GM23248 (cell line): ENCODE results near the gene NANP. TPM values are rescaled to one million over a fixed set of nuclear protein-coding genes. Genes with fewer than 3 reads are reported as not detected.

ENCODE experiments used
- DNase-seq: peaks from one replicate; pipeline ENCODE4 v3.0.0-alpha.2; 2015
- H2AFZ ChIP-seq: fragments of 200-600 bp; sonication (generic); 2 replicates; pipeline ENCODE4 v1.6.1; 2016; ENCODE audit warnings: antibody characterized with exemption
- H3F3A ChIP-seq: fragments of 200-600 bp; sonication (generic); 2 replicates; pipeline ENCODE4 v1.6.1; 2016; ENCODE audit warnings: mild to moderate bottlenecking, antibody characterized with exemption, mixed run types; ENCODE audit not compliant: insufficient read depth
- H3K27ac ChIP-seq: fragments of 200-600 bp; sonication (generic); 2 replicates; pipeline ENCODE4 v1.5.1; 2016; ENCODE audit warnings: mild to moderate bottlenecking
- H3K27me3 ChIP-seq: fragments of 200-600 bp; sonication (generic); replicated peaks from 2 replicates; pipeline ENCODE4 v1.6.1; 2016; ENCODE audit warnings: mild to moderate bottlenecking; ENCODE audit not compliant: insufficient read depth
- H3K36me3 ChIP-seq: fragments of 200-600 bp; sonication (generic); 2 replicates; pipeline ENCODE4 v1.6.1; 2016; ENCODE audit warnings: low read depth, mild to moderate bottlenecking
- H3K4me1 ChIP-seq: fragments of 200-600 bp; sonication (generic); 2 replicates; pipeline ENCODE4 v1.6.1; 2016; ENCODE audit warnings: mild to moderate bottlenecking; ENCODE audit not compliant: insufficient read depth
- H3K4me2 ChIP-seq: fragments of 200-600 bp; sonication (generic); one replicate; pipeline ENCODE4 v1.6.1; 2016; ENCODE audit warnings: mild to moderate bottlenecking; ENCODE audit not compliant: unreplicated experiment
- H3K4me3 ChIP-seq: fragments of 200-600 bp; sonication (generic); 2 replicates; pipeline ENCODE4 v1.5.1; 2016; ENCODE audit warnings: mild to moderate bottlenecking
- H3K79me2 ChIP-seq: fragments of 200-600 bp; sonication (generic); 2 replicates; pipeline ENCODE4 v1.6.1; 2016; ENCODE audit warnings: mild to moderate bottlenecking; ENCODE audit not compliant: insufficient read depth
- H3K9ac ChIP-seq: fragments of 200-600 bp; sonication (generic); 2 replicates; pipeline ENCODE4 v1.6.1; 2016; ENCODE audit warnings: mild to moderate bottlenecking
- H3K9me2 ChIP-seq: fragments of 200-600 bp; sonication (generic); 2 replicates; pipeline ENCODE4 v1.6.1; 2016; ENCODE audit warnings: mixed run types, mild to moderate bottlenecking, moderate library complexity; ENCODE audit not compliant: insufficient read depth
- H3K9me3 ChIP-seq: fragments of 200-600 bp; sonication (generic); one replicate; pipeline ENCODE4 v1.6.1; 2017; ENCODE audit warnings: low read depth
- H4K20me1 ChIP-seq: fragments of 200-600 bp; sonication (generic); 2 replicates; pipeline ENCODE4 v1.6.0; 2016; ENCODE audit not compliant: insufficient read depth
- EZH2 ChIP-seq: fragments of 200-600 bp; sonication (generic); IDR thresholded peaks from 2 replicates; pipeline ENCODE4 v1.6.1; 2018; ENCODE audit warnings: antibody characterized with exemption, mild to moderate bottlenecking; ENCODE audit not compliant: insufficient read depth, poor library complexity, severe bottlenecking
- EZH2phosphoT487 ChIP-seq: fragments of 200-600 bp; sonication (generic); IDR thresholded peaks from 2 replicates; pipeline ENCODE4 v1.6.1; 2018; ENCODE audit warnings: antibody characterized with exemption, moderate library complexity, mild to moderate bottlenecking, low read depth; ENCODE audit not compliant: insufficient read depth
- WGBS, 2 experiments: methylation state at CpG; one replicate each; pipeline ENCODE4 v1.1.6; 2015 to 2017; ENCODE audit warnings: low lambda C conversion rate in 2 of 2, low coverage in 1 of 2; ENCODE audit errors: missing lambda C conversion rate in 2 of 2; 5-methylcytosine and 5-hydroxymethylcytosine counted together
- in situ Hi-C: fragments of 300-500 bp; cut with MboI; formaldehyde crosslinking; loops from 2 replicates; pipeline ENCODE4 v1.15.0; 2020
- polyA plus RNA-seq: library from polyadenylated mRNA; unstranded; fragments of >200 nt; fragmentation: Nextera tagmentation; extraction: Ambion mirVana; gene quantifications from 2 replicates; pipeline ENCODE4 v1.2.1, GENCODE V29; 2016
- small RNA-seq: library from RNA; depleted of rRNA; stranded (forward); fragments of <200 nt; gene quantifications from one replicate; pipeline ENCODE3, GENCODE V24; 2014; ENCODE audit warnings: low read depth, low replicate concordance
- total RNA-seq: library from RNA; depleted of rRNA; stranded (reverse); fragments of >200 nt; shearing (Covaris generic); gene quantifications from 2 replicates; pipeline ENCODE4 v1.2.3, GENCODE V29; 2014; rRNA removed

NANP gene
- total and polyA plus RNA-seq, 2 experiments from 2014 or later = 7.1 to 7.5 TPM

DNA sequence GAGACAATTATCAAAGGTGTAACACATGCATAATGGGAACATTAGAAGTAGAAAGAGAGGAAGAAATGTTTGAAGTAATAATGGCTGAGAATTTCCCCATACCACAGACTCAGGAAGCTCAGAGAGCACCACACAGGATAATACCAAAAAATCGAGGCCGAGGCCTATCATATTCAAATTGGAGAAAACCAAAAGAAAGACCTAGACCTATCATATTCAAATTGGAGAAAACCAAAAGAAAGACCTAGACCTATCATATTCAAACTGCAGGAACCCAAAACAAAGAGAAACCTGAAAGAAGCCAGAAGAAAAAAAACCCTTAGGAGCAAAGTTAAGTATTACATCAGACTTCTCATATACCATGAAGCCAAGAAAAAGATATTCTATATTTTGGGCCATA, 56.5 kb downstream of the NANP start:
- Histone ChIP-seq H3K9ac (no peak overlapping the region), H3K27me3 (no peaks in the 10 kb centered on the region), H3K9me3 (no peaks in the 10 kb centered on the region), H3F3A (no peaks in the 10 kb centered on the region), H3K4me1 (no peaks in the 10 kb centered on the region), H4K20me1 (no peaks in the 10 kb centered on the region), H3K27ac (no peak overlapping the region), H3K9me2 (no peaks in the 10 kb centered on the region), H3K4me3 (no peak overlapping the region), H2AFZ (no peak overlapping the region), H3K4me2 (no peak overlapping the region), H3K79me2 (0 out of 2 replicates have a peak, but pooled peaks cover 21% of the 10 kb centered on the region), H3K36me3 (no peaks in the 10 kb centered on the region)
- 78 to 79% methylated on average over 2 of the region's 2 CpGs for WGBS, 2 experiments
- DNase-seq = no peak
- in situ Hi-C loops = no loop called here
- TF ChIP-seq EZH2 (no peak), EZH2phosphoT487 (no peak)

DNA sequence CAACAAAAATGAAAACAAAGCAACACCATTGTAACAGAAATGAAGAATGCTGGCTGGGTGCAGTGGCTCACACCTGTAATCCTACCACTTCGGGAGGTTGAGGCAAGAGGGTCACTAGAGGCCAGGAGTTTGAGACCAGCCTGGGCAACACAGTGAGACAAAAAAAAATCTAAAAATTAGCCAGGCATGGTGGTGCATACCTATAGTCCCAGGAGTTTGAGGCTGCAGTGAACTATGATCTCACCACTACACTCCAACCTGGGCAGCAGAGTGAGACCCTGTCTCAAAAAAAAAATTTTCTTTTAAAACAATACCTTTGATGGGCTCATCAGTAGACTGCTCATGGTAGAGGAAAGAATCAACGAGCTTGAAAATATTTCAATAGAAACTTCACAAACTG, 57.0 kb downstream of the NANP start:
- Histone ChIP-seq H3K27me3 (no peaks in the 10 kb centered on the region), H3K27ac (no peak overlapping the region), H3F3A (no peaks in the 10 kb centered on the region), H3K9me3 (no peaks in the 10 kb centered on the region), H2AFZ (no peak overlapping the region), H4K20me1 (no peaks in the 10 kb centered on the region), H3K4me1 (no peaks in the 10 kb centered on the region), H3K9me2 (no peaks in the 10 kb centered on the region), H3K36me3 (no peaks in the 10 kb centered on the region), H3K9ac (no peak overlapping the region), H3K4me2 (no peak overlapping the region), H3K79me2 (0 out of 2 replicates have a peak, but pooled peaks cover 19% of the 10 kb centered on the region), H3K4me3 (no peak overlapping the region)
- in situ Hi-C loops = no loop called here
- TF ChIP-seq EZH2 (no peak), EZH2phosphoT487 (no peak)
- DNase-seq = no peak
- 72 to 80% methylated on average over 2 of the region's 2 CpGs for WGBS, 2 experiments

DNA sequence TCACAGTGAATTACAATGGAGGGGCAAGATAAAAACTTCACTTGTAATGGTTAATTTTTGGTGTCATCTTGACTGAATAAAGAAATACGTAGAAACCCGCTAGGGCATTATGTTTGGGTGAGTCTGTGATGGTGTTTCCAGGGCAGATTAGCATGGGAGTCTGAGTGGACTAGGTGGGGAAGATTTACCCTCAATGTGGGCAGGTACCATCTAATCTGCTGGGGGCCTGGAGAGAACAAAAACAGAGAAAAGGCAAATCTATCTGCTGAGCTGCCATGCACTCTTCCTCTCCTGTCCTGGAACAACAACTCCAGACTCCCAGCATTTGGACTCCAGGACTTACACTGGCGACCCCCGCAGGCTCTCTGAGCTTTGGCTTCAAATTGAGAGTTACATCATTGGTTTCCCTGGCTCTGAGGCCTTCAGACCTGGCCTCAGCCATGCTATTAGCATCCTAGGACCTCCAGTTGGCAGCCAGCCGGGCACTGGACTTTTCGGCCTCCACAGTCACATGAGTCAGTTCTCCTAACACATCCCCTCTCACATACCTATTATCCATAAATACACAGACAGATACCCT, 58.1 kb downstream of the NANP start:
- Histone ChIP-seq H2AFZ (no peak overlapping the region), H3K36me3 (no peaks in the 10 kb centered on the region), H3K4me1 (no peaks in the 10 kb centered on the region), H3K9me3 (no peaks in the 10 kb centered on the region), H3F3A (no peaks in the 10 kb centered on the region), H3K27me3 (no peaks in the 10 kb centered on the region), H3K4me3 (no peak overlapping the region), H3K27ac (no peak overlapping the region), H3K4me2 (no peak overlapping the region), H3K9ac (no peak overlapping the region), H3K79me2 (0 out of 2 replicates have a peak, but pooled peaks cover 19% of the 10 kb centered on the region), H4K20me1 (no peaks in the 10 kb centered on the region), H3K9me2 (no peaks in the 10 kb centered on the region)
- DNase-seq = no peak
- TF ChIP-seq EZH2 = no peak
- in situ Hi-C loops = no loop called here
- WGBS, 2 experiments = 66 to 77% methylated on average over 6 of the region's 6 CpGs

DNA sequence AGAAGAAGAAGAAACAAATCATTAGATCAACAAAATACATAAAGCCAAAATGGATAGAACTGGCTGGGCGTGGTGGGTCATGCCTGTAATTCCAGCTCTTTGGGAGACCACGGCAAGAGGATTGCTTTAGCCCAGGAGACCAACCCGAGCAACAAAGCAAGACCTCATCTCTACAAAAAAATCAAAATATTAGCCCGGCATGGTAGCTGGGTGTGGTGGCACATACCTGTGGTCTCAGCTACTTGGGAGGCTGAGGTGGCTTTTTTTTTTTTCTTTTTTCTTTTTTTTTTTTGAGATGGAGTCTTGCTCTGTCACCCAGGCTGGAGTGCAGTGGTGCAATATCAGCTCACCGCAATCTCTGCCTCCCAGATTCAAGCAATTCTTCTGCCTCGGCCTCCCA, 59.9 kb downstream of the NANP start:
- WGBS, 2 experiments = 91 to 95% methylated on average over 6 of the region's 6 CpGs
- no peak for TF ChIP-seq EZH2phosphoT487
- TF ChIP-seq EZH2 = no peak
- Histone ChIP-seq H3K9me3 (no peaks in the 10 kb centered on the region), H3K9me2 (no peaks in the 10 kb centered on the region), H3K79me2 (0 out of 2 replicates have a peak, but pooled peaks cover 19% of the 10 kb centered on the region), H3K27me3 (no peaks in the 10 kb centered on the region), H3K27ac (no peak overlapping the region), H3F3A (no peaks in the 10 kb centered on the region), H3K9ac (no peak overlapping the region), H3K4me2 (no peak overlapping the region), H2AFZ (no peak overlapping the region), H4K20me1 (no peaks in the 10 kb centered on the region), H3K4me1 (no peaks in the 10 kb centered on the region), H3K4me3 (no peak overlapping the region), H3K36me3 (no peaks in the 10 kb centered on the region)
- DNase-seq = no peak
- in situ Hi-C loops = no loop called here

DNA sequence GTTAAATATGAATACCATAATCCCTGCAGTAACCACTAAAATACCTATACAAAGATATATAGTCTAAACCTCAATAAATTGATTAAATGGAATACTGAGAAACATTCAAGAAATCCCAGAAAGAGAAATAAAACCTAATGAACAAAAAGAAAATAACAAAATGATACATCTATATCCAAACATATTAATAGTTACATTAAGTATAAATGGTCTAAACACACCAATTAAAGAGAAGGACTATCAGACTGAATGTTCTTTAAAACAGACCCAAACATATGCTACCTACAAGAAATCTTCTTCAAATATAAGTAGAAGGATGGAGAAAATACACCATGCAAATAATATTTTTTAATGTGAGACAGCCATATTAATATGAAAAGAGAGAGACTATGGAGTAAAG, 60.5 kb downstream of the NANP start:
- in situ Hi-C loops = no loop called here

More for the DNA sequence above, 60.5 kb downstream of the NANP start:
- Histone ChIP-seq H4K20me1 (no peaks in the 10 kb centered on the region), H2AFZ (no peak overlapping the region), H3K9me2 (no peaks in the 10 kb centered on the region), H3K4me2 (no peak overlapping the region), H3K4me3 (no peak overlapping the region), H3F3A (no peaks in the 10 kb centered on the region), H3K9me3 (no peaks in the 10 kb centered on the region), H3K27me3 (no peaks in the 10 kb centered on the region), H3K79me2 (0 out of 2 replicates have a peak, but pooled peaks cover 14% of the 10 kb centered on the region), H3K9ac (no peak overlapping the region), H3K36me3 (no peaks in the 10 kb centered on the region), H3K4me1 (no peaks in the 10 kb centered on the region), H3K27ac (no peak overlapping the region)
- no peak for DNase-seq
- TF ChIP-seq EZH2 (no peak), EZH2phosphoT487 (no peak)

Small RNAs within 50 kb of the gene (small RNA-seq; reads per million reads assigned to genes)
- gene RN7SL594P (not detected), gene RNU6ATAC17P (not detected)

Other genes starting within 250 kb of the NANP start
- 48.6 and 50.6 TPM in 2 replicates for gene ABHD12, start 233.2 kb downstream of the NANP start, total RNA-seq
- 75.0 and 82.1 TPM in 2 replicates for gene ABHD12, start 233.2 kb downstream of the NANP start, polyA plus RNA-seq
- 2.9 and 7.5 TPM in 2 replicates for gene GINS1, start 216.3 kb downstream of the NANP start, total RNA-seq
- 4.4 and 5.2 TPM in 2 replicates for gene GINS1, start 216.3 kb downstream of the NANP start, polyA plus RNA-seq
- 3.4 and 10.2 TPM in 2 replicates for gene NINL, start 38.5 kb downstream of the NANP start, total RNA-seq
- gene NINL, start 38.5 kb downstream of the NANP start, polyA plus RNA-seq = 1.9 and 2.6 TPM in 2 replicates
- 6.4 and 9.1 TPM in 2 replicates for gene ZNF337, start 72.8 kb upstream of the NANP start, total RNA-seq
- 4.0 and 4.7 TPM in 2 replicates for gene ZNF337, start 72.8 kb upstream of the NANP start, polyA plus RNA-seq